GM12878 (cell line): ENCODE measurements around the gene WDR59. TPM values are rescaled to one million over a fixed set of nuclear protein-coding genes. Genes with fewer than 3 reads are reported as not detected.

Experiments used
- ATAC-seq: fragments of 200-7000 bp; cut with Tn5 transposase; 3 replicates; pipeline ENCODE4 v1.9.1; 2020; ENCODE audit warnings: mild to moderate bottlenecking, moderate library complexity
- BruUV-seq: library from RNA; stranded (reverse); fragments of 400-500 nt; replicated peaks from 2 replicates; lab custom pipeline; 2021; lab: Mats Ljungman, UMichigan
- CTCF ChIA-PET: fragments of 300-600 bp; sonication (Branson Sonifier 250); formaldehyde crosslinking; extraction: SDS; loops from one replicate; lab custom pipeline; 2021; ENCODE audit warnings: inconsistent platforms; lab: Yijun Ruan, JAX
- POLR2A ChIA-PET: fragments of 350-600 bp; formaldehyde crosslinking; extraction: SDS; loops from one replicate; lab custom pipeline; 2021; ENCODE audit warnings: inconsistent platforms; lab: Charles Lee
- RAD21 ChIA-PET: fragments of 300-600 bp; sonication (Branson Sonifier 250); formaldehyde crosslinking; loops from one replicate; lab custom pipeline; 2023; ENCODE audit warnings: antibody characterized with exemption; ENCODE audit not compliant: unreplicated experiment; lab: Charles Lee
- SMC1A ChIA-PET: fragments of 300-600 bp; sonication (Branson Sonifier 250); formaldehyde crosslinking; loops from one replicate; lab custom pipeline; 2023; ENCODE audit not compliant: unreplicated experiment, uncharacterized antibody; lab: Charles Lee
- DNase-seq: peaks from one replicate; pipeline ENCODE4 v3.0.0-alpha.2; 2011; ENCODE audit warnings: low read depth, low spot score
- FAIRE-seq: peaks from 3 replicates; lab custom pipeline; 2011; peaks lifted over from hg19 to GRCh38; lab: Jason Lieb, UNC
- H2AFZ ChIP-seq: 2 replicates; pipeline ENCODE4 v1.6.0; 2011; ENCODE audit warnings: low read depth, low read length, control low read depth; ENCODE audit not compliant: control insufficient read depth
- H3K27ac ChIP-seq: 2 replicates; pipeline ENCODE4 v1.5.1; 2011; ENCODE audit warnings: control low read depth; ENCODE audit not compliant: control insufficient read depth, insufficient read depth
- H3K27me3 ChIP-seq, 2 experiments: replicated peaks in 1 of 2; 2 replicates each; pipeline versions ENCODE4 v1.6.0 to v1.6.1; 2011; ENCODE audit warnings: low read length in 1 of 2; ENCODE audit not compliant: control insufficient read depth in 2 of 2, insufficient read depth in 2 of 2
- H3K36me3 ChIP-seq, 2 experiments: 2 replicates each; pipeline ENCODE4 v1.5.1; 2011; ENCODE audit warnings: low read length in 1 of 2; ENCODE audit not compliant: control insufficient read depth in 2 of 2, insufficient read depth in 2 of 2
- H3K4me1 ChIP-seq: 2 replicates; pipeline ENCODE4 v1.6.1; 2011; ENCODE audit warnings: mild to moderate bottlenecking, low read length, moderate library complexity, mixed read lengths; ENCODE audit not compliant: control insufficient read depth, insufficient read depth
- H3K4me2 ChIP-seq: 2 replicates; pipeline ENCODE4 v1.6.0; 2011; ENCODE audit warnings: control low read depth; ENCODE audit not compliant: control insufficient read depth, insufficient read depth
- H3K4me3 ChIP-seq: fragments of 200-600 bp; sonication (generic); 2 replicates; pipeline ENCODE4 v1.5.1; 2016
- H3K79me2 ChIP-seq: 2 replicates; pipeline ENCODE4 v1.6.0; 2011; ENCODE audit warnings: low read length; ENCODE audit not compliant: control insufficient read depth, insufficient read depth
- H3K9ac ChIP-seq: 2 replicates; pipeline ENCODE4 v1.8.0; 2011; ENCODE audit warnings: low read length, control low read depth, mixed read lengths; ENCODE audit not compliant: control insufficient read depth, insufficient read depth
- H3K9me3 ChIP-seq: replicated peaks from 3 replicates; pipeline ENCODE4 v1.5.1; 2011; ENCODE audit warnings: mild to moderate bottlenecking, low read length; ENCODE audit not compliant: control insufficient read depth, insufficient read depth
- H4K20me1 ChIP-seq: 2 replicates; pipeline ENCODE4 v1.6.0; 2011; ENCODE audit not compliant: control insufficient read depth, insufficient read depth
- CEBPB ChIP-seq, 2 experiments: fragments of 150-350 bp in 1 of 2; IDR thresholded peaks; 2 replicates each; pipeline ENCODE4 v1.6.1; 2012 to 2014; ENCODE audit warnings: low read depth in 2 of 2, low read length in 2 of 2, borderline replicate concordance in 1 of 2, inconsistent platforms in 1 of 2
- EED ChIP-seq: sonication (generic); IDR thresholded peaks from 2 replicates; pipeline ENCODE4 v1.6.1; 2016; ENCODE audit warnings: antibody characterized with exemption, low read depth
- FOXM1 ChIP-seq: IDR thresholded peaks from 2 replicates; pipeline ENCODE4 v1.6.1; 2012; ENCODE audit warnings: low read depth, mild to moderate bottlenecking, inconsistent platforms, low read length, moderate library complexity
- IKZF1 ChIP-seq: fragments of 450-650 bp; conservative IDR thresholded peaks from 2 replicates; pipeline ENCODE4 v1.6.1; 2017; ENCODE audit warnings: antibody characterized with exemption, mild to moderate bottlenecking
- KDM1A ChIP-seq: fragments of 200-600 bp; sonication (generic); IDR thresholded peaks from 2 replicates; pipeline ENCODE4 v1.6.1; 2016; ENCODE audit warnings: borderline replicate concordance
- RBBP5 ChIP-seq: fragments of 200-600 bp; sonication (generic); conservative IDR thresholded peaks from 2 replicates; pipeline ENCODE4 v1.6.1; 2016
- RUNX3 ChIP-seq: IDR thresholded peaks from 2 replicates; pipeline ENCODE4 v1.6.1; 2012; ENCODE audit warnings: low read length, inconsistent platforms
- ZSCAN29 ChIP-seq: fragments of 450-650 bp; IDR thresholded peaks from 2 replicates; pipeline ENCODE4 v1.6.1; 2017; ENCODE audit warnings: mild to moderate bottlenecking, moderate library complexity
- WGBS: methylation state at CpG from one replicate; pipeline ENCODE4 v1.1.6; 2016; ENCODE audit warnings: low lambda C conversion rate; ENCODE audit not compliant: insufficient replicate concordance, insufficient coverage; ENCODE audit errors: missing lambda C conversion rate; 5-methylcytosine and 5-hydroxymethylcytosine counted together
- in situ Hi-C: fragments of 300-500 bp; cut with MboI; formaldehyde crosslinking; loops from 9 replicates; pipeline ENCODE4 v1.14.3; 2018; ENCODE audit warnings: mixed read lengths
- intact Hi-C: fragments of 100-400 bp; cut with micrococcal nuclease; formaldehyde crosslinking; loops from one replicate; pipeline ENCODE4 v1.14.2; 2022; ENCODE audit not compliant: unreplicated experiment
- polyA plus RNA-seq, 11 experiments: library from polyadenylated mRNA; depleted of rRNA in 4 of 11; unstranded in 6 of 11; stranded (reverse) in 5 of 11; fragments of >200 nt; fragmentation: Nextera tagmentation in 4 of 11; fragmentation: Illumina TruSeq in 1 of 11; extraction: Ambion mirVana in 4 of 11; extraction: Trizol in 1 of 11; gene quantifications; 1 replicate in 1 of 11; 2 replicates in 10 of 11; pipeline versions ENCODE4 v1.2.1 to v1.2.3, GENCODE V29; 2011 to 2016; ENCODE audit warnings: inconsistent platforms in 2 of 11, missing spikeins in 2 of 11, low read depth in 1 of 11
- total RNA-seq, 4 experiments: library from RNA; depleted of rRNA in 3 of 4; stranded (reverse); fragments of >200 nt in 3 of 4; fragmentation: Illumina TruSeq in 1 of 4; extraction: Trizol in 1 of 4; gene quantifications; 2 replicates each; pipeline versions ENCODE4 v1.2.1 to v1.2.3, GENCODE V29; 2013 to 2021
- TF ChIP-seq, protein P1 (sequence below): fragments of 450-650 bp; IDR thresholded peaks from 2 replicates; pipeline ENCODE4 v1.6.1; 2016; ENCODE audit warnings: mild to moderate bottlenecking
- TF ChIP-seq, protein P2 (sequence below): fragments of 450-650 bp; IDR thresholded peaks from 2 replicates; pipeline ENCODE4 v1.6.1; 2016; ENCODE audit warnings: mild to moderate bottlenecking, moderate library complexity, borderline replicate concordance
- TF ChIP-seq, protein P3 (sequence below): IDR thresholded peaks from 2 replicates; pipeline ENCODE4 v1.6.1; 2012; ENCODE audit warnings: low read length, inconsistent platforms

Gene WDR59
- total and polyA plus RNA-seq, 10 of the 15 experiments (the other 5 are each of a cell fraction or from before 2014, with no cell fraction given): 9.7 to 78.4 (median 24.5) TPM

DNA sequence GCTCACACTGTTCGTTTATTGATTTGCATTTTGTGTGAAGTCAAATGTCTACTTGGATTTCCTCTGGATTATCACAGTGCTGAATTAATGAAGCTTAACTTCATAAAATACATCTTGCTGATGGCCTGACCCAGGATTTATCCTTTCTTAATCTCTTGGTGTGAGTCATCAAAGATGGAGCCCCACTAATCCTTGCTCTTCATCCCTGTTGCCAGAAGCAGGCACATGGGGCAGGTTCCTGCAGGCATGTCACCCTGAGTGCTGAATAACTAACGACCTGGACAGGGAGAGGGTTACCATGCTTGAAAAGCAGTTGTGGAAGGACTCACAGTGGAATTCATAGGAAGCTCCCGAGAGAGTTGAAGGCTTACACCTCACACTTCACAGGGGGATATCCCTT is 154.3 kb downstream of the WDR59 start:
- CTCF ChIA-PET: interaction anchor here (0.5 to 1.2 kb wide), 3 partner anchors 32 to 1989 kb away, joined by 3 to 5 read pairs (median 3); no protein-coding TSS in a partner anchor
- Histone ChIP-seq H3K36me3 (no peaks in the 10 kb centered on the region), H3K9me3 (no peaks in the 10 kb centered on the region), H3K27me3 (no peaks in the 10 kb centered on the region), H2AFZ (no peak overlapping the region), H3K4me2 (no peak overlapping the region), H3K4me3 (no peak overlapping the region), H3K9ac (no peak overlapping the region), H3K27ac (no peak overlapping the region), H4K20me1 (no peaks in the 10 kb centered on the region), H3K79me2 (no peaks in the 10 kb centered on the region)
- intact Hi-C loops: no loop called here
- BruUV-seq: no TSS peak
- no peak for DNase-seq
- in situ Hi-C loops: no loop called here
- SMC1A ChIA-PET: interaction anchor here (1.4 kb wide), 1 partner anchor 32 kb away, joined by 5 read pairs; no protein-coding TSS in a partner anchor
- ATAC-seq: no peak
- WGBS: 28% methylated on average over 3 of the region's 3 CpGs
- TF ChIP-seq ZSCAN29: no peak
- TF ChIP-seq, protein P1, sequence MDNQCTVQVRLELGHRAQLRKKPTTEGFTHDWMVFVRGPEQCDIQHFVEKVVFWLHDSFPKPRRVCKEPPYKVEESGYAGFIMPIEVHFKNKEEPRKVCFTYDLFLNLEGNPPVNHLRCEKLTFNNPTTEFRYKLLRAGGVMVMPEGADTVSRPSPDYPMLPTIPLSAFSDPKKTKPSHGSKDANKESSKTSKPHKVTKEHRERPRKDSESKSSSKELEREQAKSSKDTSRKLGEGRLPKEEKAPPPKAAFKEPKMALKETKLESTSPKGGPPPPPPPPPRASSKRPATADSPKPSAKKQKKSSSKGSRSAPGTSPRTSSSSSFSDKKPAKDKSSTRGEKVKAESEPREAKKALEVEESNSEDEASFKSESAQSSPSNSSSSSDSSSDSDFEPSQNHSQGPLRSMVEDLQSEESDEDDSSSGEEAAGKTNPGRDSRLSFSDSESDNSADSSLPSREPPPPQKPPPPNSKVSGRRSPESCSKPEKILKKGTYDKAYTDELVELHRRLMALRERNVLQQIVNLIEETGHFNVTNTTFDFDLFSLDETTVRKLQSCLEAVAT: no peak
- TF ChIP-seq, all 136 proteins: peak for 0
- RAD21 ChIA-PET: no interaction called here
- POLR2A ChIA-PET: no interaction called here
- no peak for FAIRE-seq
- no peaks in the 10 kb centered on the region for H3K4me1 ChIP-seq

DNA sequence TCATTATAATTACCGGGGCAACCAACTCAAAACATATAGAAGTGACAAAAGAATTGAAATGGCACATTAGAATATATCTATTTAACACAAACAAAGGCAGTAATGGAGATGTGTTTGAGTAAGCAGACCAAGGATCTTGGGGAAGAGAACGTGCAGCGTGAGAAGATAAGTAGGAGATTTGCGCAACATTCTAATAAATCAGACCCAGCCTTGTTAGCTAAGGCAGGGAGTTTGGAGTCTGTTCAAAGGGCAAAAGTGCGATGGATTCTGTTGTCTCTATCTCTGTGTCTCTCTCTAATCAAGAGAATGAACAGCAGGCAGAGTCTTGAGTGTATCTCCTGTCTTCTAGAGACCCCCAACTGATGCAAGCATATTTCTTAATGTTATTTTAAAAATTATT is 155.3 kb downstream of the WDR59 start:
- Histone ChIP-seq H3K79me2 (no peaks in the 10 kb centered on the region), H3K27me3 (no peaks in the 10 kb centered on the region), H3K27ac (no peak overlapping the region), H3K4me3 (no peak overlapping the region), H3K4me1 (no peaks in the 10 kb centered on the region), H3K9me3 (no peaks in the 10 kb centered on the region), H3K36me3 (no peaks in the 10 kb centered on the region), H4K20me1 (no peaks in the 10 kb centered on the region), H3K4me2 (no peak overlapping the region), H2AFZ (no peak overlapping the region), H3K9ac (no peak overlapping the region)
- ChIA-PET RAD21 (no interaction called here), CTCF (interaction anchor here (0.6 kb wide), 1 partner anchor 1945 kb away, joined by 3 read pairs; no protein-coding TSS in a partner anchor), POLR2A (no interaction called here), SMC1A (interaction anchor here (1.0 kb wide), 1 partner anchor 33 kb away, joined by 3 read pairs; no protein-coding TSS in a partner anchor)
- no peak for FAIRE-seq
- 72% methylated on average over 5 of the region's 5 CpGs for WGBS
- no TSS peak for BruUV-seq
- intact Hi-C loops (no loop called here), in situ Hi-C loops (no loop called here)
- no peak for DNase-seq
- no peak for ATAC-seq
- TF ChIP-seq, protein P2, sequence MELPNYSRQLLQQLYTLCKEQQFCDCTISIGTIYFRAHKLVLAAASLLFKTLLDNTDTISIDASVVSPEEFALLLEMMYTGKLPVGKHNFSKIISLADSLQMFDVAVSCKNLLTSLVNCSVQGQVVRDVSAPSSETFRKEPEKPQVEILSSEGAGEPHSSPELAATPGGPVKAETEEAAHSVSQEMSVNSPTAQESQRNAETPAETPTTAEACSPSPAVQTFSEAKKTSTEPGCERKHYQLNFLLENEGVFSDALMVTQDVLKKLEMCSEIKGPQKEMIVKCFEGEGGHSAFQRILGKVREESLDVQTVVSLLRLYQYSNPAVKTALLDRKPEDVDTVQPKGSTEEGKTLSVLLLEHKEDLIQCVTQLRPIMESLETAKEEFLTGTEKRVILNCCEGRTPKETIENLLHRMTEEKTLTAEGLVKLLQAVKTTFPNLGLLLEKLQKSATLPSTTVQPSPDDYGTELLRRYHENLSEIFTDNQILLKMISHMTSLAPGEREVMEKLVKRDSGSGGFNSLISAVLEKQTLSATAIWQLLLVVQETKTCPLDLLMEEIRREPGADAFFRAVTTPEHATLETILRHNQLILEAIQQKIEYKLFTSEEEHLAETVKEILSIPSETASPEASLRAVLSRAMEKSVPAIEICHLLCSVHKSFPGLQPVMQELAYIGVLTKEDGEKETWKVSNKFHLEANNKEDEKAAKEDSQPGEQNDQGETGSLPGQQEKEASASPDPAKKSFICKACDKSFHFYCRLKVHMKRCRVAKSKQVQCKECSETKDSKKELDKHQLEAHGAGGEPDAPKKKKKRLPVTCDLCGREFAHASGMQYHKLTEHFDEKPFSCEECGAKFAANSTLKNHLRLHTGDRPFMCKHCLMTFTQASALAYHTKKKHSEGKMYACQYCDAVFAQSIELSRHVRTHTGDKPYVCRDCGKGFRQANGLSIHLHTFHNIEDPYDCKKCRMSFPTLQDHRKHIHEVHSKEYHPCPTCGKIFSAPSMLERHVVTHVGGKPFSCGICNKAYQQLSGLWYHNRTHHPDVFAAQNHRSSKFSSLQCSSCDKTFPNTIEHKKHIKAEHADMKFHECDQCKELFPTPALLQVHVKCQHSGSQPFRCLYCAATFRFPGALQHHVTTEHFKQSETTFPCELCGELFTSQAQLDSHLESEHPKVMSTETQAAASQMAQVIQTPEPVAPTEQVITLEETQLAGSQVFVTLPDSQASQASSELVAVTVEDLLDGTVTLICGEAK: no peak
- TF ChIP-seq, protein P3, sequence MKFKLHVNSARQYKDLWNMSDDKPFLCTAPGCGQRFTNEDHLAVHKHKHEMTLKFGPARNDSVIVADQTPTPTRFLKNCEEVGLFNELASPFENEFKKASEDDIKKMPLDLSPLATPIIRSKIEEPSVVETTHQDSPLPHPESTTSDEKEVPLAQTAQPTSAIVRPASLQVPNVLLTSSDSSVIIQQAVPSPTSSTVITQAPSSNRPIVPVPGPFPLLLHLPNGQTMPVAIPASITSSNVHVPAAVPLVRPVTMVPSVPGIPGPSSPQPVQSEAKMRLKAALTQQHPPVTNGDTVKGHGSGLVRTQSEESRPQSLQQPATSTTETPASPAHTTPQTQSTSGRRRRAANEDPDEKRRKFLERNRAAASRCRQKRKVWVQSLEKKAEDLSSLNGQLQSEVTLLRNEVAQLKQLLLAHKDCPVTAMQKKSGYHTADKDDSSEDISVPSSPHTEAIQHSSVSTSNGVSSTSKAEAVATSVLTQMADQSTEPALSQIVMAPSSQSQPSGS: no peak
- TF ChIP-seq RBBP5 (no peak), RUNX3 (no peak), EED (no peak), CEBPB (IDR thresholded peaks at IDR 0.05; ENCODE audit: borderline replicate concordance in 1 of 2, low read depth in 2 of 2, low read length in 2 of 2) (no peak), FOXM1 (no peak), KDM1A (no peak), IKZF1 (no peak)
